WTC11 (cell line): Measurements from ENCODE around the gene SIRT2.

Experiments
- ATF3 ChIP-seq: sonication (generic); formaldehyde crosslinking; conservative IDR thresholded peaks from 2 replicates; pipeline ENCODE4 v1.8.1; 2022; ENCODE audit warnings: mild to moderate bottlenecking, missing genetic modification reagents
- CTCF ChIP-seq: fragments of 200-600 bp; IDR thresholded peaks from 2 replicates; pipeline ENCODE4 v1.8.0; 2022; ENCODE audit warnings: antibody characterized with exemption
- E2F1 ChIP-seq: sonication (generic); formaldehyde crosslinking; IDR thresholded peaks from 2 replicates; pipeline ENCODE4 v1.8.0; 2022; ENCODE audit warnings: mild to moderate bottlenecking, missing genetic modification reagents
- FOXJ3 ChIP-seq: sonication (generic); formaldehyde crosslinking; IDR thresholded peaks from 2 replicates; pipeline ENCODE4 v1.9.0; 2021; ENCODE audit warnings: missing genetic modification reagents, mild to moderate bottlenecking, borderline replicate concordance
- MAX ChIP-seq: sonication (generic); formaldehyde crosslinking; IDR thresholded peaks from 2 replicates; pipeline ENCODE4 v1.8.0; 2022; ENCODE audit warnings: mild to moderate bottlenecking, missing genetic modification reagents
- NR1H2 ChIP-seq: sonication (generic); formaldehyde crosslinking; IDR thresholded peaks from 2 replicates; pipeline ENCODE4 v1.9.0; 2021; ENCODE audit warnings: mild to moderate bottlenecking, moderate library complexity, missing genetic modification reagents
- SP1 ChIP-seq: sonication (generic); formaldehyde crosslinking; conservative IDR thresholded peaks from 2 replicates; pipeline ENCODE4 v1.8.1; 2022; ENCODE audit warnings: missing genetic modification reagents
- TF ChIP-seq, protein P1 (sequence below): sonication (generic); formaldehyde crosslinking; conservative IDR thresholded peaks from 2 replicates; pipeline ENCODE4 v1.8.1; 2023; ENCODE audit warnings: mild to moderate bottlenecking, low read depth, missing genetic modification reagents, moderate library complexity

DNA sequence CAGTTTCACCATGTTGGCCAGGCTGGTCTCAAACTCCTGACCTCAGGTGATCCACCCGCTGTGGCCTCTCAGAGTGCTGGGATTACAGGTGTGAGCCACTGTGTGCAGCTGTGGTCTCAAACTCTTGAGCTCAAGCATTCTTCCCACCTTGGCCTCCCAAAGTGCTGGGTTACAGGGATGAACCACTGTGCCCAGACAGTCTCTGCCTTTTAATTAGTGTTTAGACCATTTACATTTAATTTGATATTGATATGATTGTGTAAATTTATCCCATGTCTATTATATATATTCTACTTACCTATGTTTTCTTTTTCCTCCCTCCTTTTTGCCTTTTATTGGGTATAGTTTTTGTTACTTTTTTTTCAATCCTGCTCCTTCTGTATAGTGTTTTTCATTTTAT is 2.3 kb upstream of the SIRT2 start:
- no peak for TF ChIP-seq NR1H2 (CRISPR knock-in tag)
- no peak for TF ChIP-seq MAX (CRISPR knock-in tag)
- TF ChIP-seq SP1 (CRISPR knock-in tag), result no peak
- TF ChIP-seq, protein P1, sequence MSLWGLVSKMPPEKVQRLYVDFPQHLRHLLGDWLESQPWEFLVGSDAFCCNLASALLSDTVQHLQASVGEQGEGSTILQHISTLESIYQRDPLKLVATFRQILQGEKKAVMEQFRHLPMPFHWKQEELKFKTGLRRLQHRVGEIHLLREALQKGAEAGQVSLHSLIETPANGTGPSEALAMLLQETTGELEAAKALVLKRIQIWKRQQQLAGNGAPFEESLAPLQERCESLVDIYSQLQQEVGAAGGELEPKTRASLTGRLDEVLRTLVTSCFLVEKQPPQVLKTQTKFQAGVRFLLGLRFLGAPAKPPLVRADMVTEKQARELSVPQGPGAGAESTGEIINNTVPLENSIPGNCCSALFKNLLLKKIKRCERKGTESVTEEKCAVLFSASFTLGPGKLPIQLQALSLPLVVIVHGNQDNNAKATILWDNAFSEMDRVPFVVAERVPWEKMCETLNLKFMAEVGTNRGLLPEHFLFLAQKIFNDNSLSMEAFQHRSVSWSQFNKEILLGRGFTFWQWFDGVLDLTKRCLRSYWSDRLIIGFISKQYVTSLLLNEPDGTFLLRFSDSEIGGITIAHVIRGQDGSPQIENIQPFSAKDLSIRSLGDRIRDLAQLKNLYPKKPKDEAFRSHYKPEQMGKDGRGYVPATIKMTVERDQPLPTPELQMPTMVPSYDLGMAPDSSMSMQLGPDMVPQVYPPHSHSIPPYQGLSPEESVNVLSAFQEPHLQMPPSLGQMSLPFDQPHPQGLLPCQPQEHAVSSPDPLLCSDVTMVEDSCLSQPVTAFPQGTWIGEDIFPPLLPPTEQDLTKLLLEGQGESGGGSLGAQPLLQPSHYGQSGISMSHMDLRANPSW (CRISPR knock-in tag), result no peak
- no peak for TF ChIP-seq CTCF
- TF ChIP-seq E2F1 (CRISPR knock-in tag), result no peak
- TF ChIP-seq ATF3, result no peak
- TF ChIP-seq FOXJ3, result no peak
